Nephron progenitor cell (in vitro differentiated cells): ENCODE results near the gene CALML3.

Experiments
- DNase-seq: peaks from one replicate; pipeline ENCODE4 v3.0.0; 2021
- H3K27ac Mint-ChIP-seq: 2 replicates; pipeline ENCODE4 v1.8.0; 2021; ENCODE audit warnings: mild to moderate bottlenecking, moderate library complexity, mixed read lengths
- H3K27me3 Mint-ChIP-seq: 2 replicates; pipeline ENCODE4 v1.8.0; 2021; ENCODE audit warnings: mild to moderate bottlenecking, low read depth, mixed read lengths; ENCODE audit not compliant: poor library complexity
- H3K36me3 Mint-ChIP-seq: 2 replicates; pipeline ENCODE4 v1.8.0; 2021; ENCODE audit warnings: low read depth, mixed read lengths
- H3K4me1 Mint-ChIP-seq: 2 replicates; pipeline ENCODE4 v1.8.0; 2021; ENCODE audit warnings: mixed read lengths
- H3K4me3 Mint-ChIP-seq: 2 replicates; pipeline ENCODE4 v1.8.0; 2021; ENCODE audit warnings: mild to moderate bottlenecking, moderate library complexity, mixed read lengths
- H3K9me3 Mint-ChIP-seq: 2 replicates; pipeline ENCODE4 v1.8.0; 2021; ENCODE audit warnings: mild to moderate bottlenecking, moderate library complexity, mixed read lengths
- TF ChIP-seq, protein P1 (sequence below): fragments of 200-600 bp; sonication (generic); IDR thresholded peaks from 2 replicates; pipeline ENCODE4 v1.5.0; 2021; ENCODE audit warnings: antibody characterized with exemption

The CALML3 gene

DNA sequence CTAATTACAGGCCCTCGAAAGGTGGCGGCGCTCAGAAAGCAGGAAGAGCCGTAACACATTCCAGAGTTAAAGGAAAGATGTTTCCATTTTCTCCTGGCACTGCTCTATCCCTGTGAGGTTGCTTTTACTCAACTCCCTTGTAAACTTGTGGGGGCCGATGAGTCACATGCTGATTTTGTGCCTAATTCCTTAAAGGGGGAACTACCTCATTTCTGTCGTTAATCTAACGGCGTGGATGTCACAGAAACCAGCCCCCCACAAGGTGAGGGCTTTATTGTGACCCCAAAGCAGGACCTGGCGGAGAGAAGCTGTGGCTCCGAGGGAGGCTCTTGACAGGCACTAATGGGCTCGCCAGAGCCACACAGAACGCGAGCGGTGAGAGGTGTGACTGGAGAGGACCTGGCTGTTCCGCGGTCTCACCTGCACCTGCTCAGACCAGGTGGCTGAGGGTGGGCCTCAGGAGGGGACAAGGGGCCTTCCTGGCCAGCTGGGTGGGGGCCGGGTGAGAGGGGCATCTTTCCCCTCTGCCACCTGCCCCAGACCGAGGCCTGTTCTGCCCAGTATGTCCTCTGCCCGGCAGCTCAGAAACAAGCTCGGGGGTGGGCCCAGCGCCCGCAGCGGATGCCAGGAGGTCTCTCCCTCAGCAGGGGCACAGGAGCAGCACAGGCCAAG is 50.9 kb downstream of the CALML3 start:
- peaks cover 3% of the 10 kb centered on the region for H3K36me3 Mint-ChIP-seq
- no peak overlapping the region for H3K4me3 Mint-ChIP-seq
- no peak for DNase-seq
- TF ChIP-seq, protein P1, sequence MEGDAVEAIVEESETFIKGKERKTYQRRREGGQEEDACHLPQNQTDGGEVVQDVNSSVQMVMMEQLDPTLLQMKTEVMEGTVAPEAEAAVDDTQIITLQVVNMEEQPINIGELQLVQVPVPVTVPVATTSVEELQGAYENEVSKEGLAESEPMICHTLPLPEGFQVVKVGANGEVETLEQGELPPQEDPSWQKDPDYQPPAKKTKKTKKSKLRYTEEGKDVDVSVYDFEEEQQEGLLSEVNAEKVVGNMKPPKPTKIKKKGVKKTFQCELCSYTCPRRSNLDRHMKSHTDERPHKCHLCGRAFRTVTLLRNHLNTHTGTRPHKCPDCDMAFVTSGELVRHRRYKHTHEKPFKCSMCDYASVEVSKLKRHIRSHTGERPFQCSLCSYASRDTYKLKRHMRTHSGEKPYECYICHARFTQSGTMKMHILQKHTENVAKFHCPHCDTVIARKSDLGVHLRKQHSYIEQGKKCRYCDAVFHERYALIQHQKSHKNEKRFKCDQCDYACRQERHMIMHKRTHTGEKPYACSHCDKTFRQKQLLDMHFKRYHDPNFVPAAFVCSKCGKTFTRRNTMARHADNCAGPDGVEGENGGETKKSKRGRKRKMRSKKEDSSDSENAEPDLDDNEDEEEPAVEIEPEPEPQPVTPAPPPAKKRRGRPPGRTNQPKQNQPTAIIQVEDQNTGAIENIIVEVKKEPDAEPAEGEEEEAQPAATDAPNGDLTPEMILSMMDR = no peak
- peaks cover 5% of the 10 kb centered on the region for H3K27me3 Mint-ChIP-seq
- H3K27ac Mint-ChIP-seq = peak overlapping the region; percentile 82
- H3K4me1 Mint-ChIP-seq = peaks cover 55% of the 10 kb centered on the region
- peaks cover 3% of the 10 kb centered on the region for H3K9me3 Mint-ChIP-seq

- peak overlapping the region; percentile 47 for H3K4me3 Mint-ChIP-seq
- peak overlapping the region; percentile 93 for H3K27ac Mint-ChIP-seq
These were observed 51.5 kb downstream of the CALML3 start for GRCh38 chr10:5576154-5576748.

More at GRCh38 chr10:5576154-5576748, 51.5 kb downstream of the CALML3 start:
- TF ChIP-seq, protein P1 = no peak
- H3K4me1 Mint-ChIP-seq = peaks cover 55% of the 10 kb centered on the region
- peaks cover 7% of the 10 kb centered on the region for H3K9me3 Mint-ChIP-seq
- peaks cover 5% of the 10 kb centered on the region for H3K27me3 Mint-ChIP-seq
- peaks cover 4% of the 10 kb centered on the region for H3K36me3 Mint-ChIP-seq
- DNase-seq = no peak
